G401.6 (cell line): Measurements from ENCODE around the gene OR2T4.

ENCODE experiments used
- FAIRE-seq: peaks from 2 replicates; lab custom pipeline; 2012; peaks lifted over from hg19 to GRCh38; lab: Jason Lieb, UNC

The OR2T4 gene

GRCh38 chr1:248361121-248361715, at the start of gene OR2T4:
Gene OR2T4 (plus strand): TSS chr1:248361665. CDS start chr1:248361665, 0 bp downstream.
- no peak for FAIRE-seq

GRCh38 chr1:248316796-248317195, 44.7 kb upstream of the OR2T4 start:
- FAIRE-seq = no peak

GRCh38 chr1:248324468-248324867, 37.0 kb upstream of the OR2T4 start, which contains the start of gene OR2M7:
Gene OR2M7 (minus strand): TSS chr1:248324568. CDS start chr1:248324568, 0 bp downstream.
- FAIRE-seq = no peak

- no peak for FAIRE-seq
These were observed 18.0 kb upstream of the OR2T4 start for GRCh38 chr1:248343451-248343850.

GRCh38 chr1:248348475-248348874, 13.0 kb upstream of the OR2T4 start, which contains the start of gene OR14C36:
Gene OR14C36 (plus strand): TSS chr1:248348775. CDS start chr1:248348775, 0 bp downstream.
- no peak for FAIRE-seq

GRCh38 chr1:248359415-248359814, 2.0 kb upstream of the OR2T4 start:
- no peak for FAIRE-seq

GRCh38 chr1:248366609-248367008, 5.1 kb downstream of the OR2T4 start:
- no peak for FAIRE-seq

- FAIRE-seq = no peak
These were observed 10.9 kb downstream of the OR2T4 start for GRCh38 chr1:248372394-248372793.

GRCh38 chr1:248373761-248374160, 12.3 kb downstream of the OR2T4 start:
- no peak for FAIRE-seq

GRCh38 chr1:248375446-248375845, 14.0 kb downstream of the OR2T4 start, which contains the start of gene OR2T6:
Gene OR2T6 (plus strand): TSS chr1:248375746. CDS start chr1:248387609, 11,863 bp downstream.
- no peak for FAIRE-seq

- FAIRE-seq = no peak
These were observed 15.5 kb downstream of the OR2T4 start for GRCh38 chr1:248376916-248377315.

GRCh38 chr1:248380854-248381253, 19.4 kb downstream of the OR2T4 start:
- no peak for FAIRE-seq

- FAIRE-seq = no peak
These were observed 27.0 kb downstream of the OR2T4 start for GRCh38 chr1:248388426-248388825.

GRCh38 chr1:248393050-248393449, 31.6 kb downstream of the OR2T4 start:
- FAIRE-seq = no peak

GRCh38 chr1:248402748-248403147, 41.3 kb downstream of the OR2T4 start, which contains the start of gene OR2T1:
Gene OR2T1 (plus strand): TSS chr1:248403048. CDS start chr1:248406148, 3,100 bp downstream.
- no peak for FAIRE-seq

- FAIRE-seq = no peak
These were observed 42.6 kb downstream of the OR2T4 start for GRCh38 chr1:248404024-248404423.

GRCh38 chr1:248406721-248407692, 45.5 kb downstream of the OR2T4 start:
- FAIRE-seq = no peak
